CD4-positive, alpha-beta T cell treated with Interleukin-4 for 4 hours (primary cell): ENCODE data around the gene SNX3.
"Not testable (repeated sequence)": the region's sequence is repeated elsewhere in the genome, so short reads cannot be mapped to it uniquely, and the experiment has no call there.

ENCODE experiments used
- DNase-seq: peaks from one replicate; pipeline ENCODE4 v3.0.0-alpha.2; 2020

Gene SNX3

DNA sequence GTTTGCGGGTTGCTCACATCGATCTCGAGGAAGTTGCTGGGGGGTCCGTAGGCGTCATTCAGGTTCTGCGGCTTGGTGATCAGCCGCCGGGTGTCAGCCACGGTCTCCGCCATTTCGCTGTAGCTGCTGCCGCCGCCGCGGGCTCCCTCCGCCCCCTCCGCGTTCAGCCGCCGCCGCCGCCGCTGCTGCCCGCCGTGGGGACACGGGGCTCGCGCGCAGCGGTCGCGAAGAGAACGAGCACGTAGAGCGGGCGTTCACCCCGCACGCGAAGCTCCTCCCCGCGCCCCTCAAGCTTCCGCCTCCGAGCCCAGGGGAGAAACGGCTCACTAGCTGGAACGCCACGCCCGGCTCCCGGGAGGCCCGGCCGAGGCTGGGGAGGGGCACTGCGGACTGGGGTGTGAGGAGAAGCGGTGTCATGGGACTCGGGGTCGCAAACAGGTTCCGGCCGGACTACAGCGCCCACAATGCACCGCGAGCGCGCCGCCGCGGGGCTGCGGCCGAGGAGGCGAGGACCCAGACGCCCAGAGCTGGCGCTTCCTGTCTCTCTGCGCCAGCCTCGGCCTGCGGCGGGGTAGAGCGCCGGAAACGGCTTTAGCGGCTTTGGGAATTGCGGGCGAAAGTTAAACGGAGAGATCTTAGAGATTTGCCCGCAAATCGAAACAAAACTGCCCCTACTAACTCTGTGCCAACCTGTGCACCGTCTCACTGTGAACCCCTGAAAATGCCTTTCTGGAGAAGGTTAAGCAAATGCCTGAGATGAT lies at the start of gene SNX3:
TSS of gene SNX3 (minus strand) at position 232 of the 761 bp plus-strand sequence. CDS start at position 113, 119 bp downstream.
- DNase-seq = peak; percentile 93

DNA sequence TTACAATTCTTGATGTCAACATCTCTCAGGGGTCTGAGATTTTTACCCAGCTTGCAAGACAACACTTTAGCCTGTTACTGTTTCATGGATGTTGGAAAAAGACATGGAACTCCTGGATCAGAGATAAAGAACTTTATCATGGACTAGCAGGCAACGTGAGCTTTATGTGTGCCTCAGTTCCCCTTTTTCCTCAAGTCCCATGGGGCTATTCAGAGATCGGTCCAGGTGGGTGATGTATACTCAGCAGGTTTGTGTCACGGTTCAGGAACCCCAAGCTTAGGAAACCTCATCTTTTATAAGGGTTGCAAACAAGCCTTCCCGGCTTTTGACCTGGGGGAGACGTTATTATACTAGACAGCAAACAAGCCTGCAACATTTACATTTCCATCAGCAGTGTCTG lies 49.0 kb upstream of the SNX3 start:
- no peak for DNase-seq

DNA sequence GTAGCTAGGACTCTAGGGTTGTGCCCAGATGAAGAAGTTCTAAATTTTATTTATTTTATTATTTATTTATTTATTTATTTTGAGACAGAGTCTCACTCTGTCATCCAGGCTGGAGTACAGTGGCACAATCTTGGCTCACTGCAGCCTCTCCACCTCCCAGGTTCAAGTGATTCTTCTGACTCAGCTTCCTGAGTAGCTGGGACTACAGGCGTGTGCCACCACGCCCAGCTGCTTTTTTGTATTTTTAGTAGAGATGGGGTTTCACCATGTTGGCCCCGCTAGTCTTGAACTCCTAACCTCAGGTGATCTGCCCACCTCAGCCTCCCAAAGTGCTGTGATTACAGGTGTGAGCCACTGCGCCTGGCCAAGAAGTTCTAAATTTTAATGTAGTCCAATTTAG lies 47.8 kb upstream of the SNX3 start:
- not testable (repeated sequence) for DNase-seq

DNA sequence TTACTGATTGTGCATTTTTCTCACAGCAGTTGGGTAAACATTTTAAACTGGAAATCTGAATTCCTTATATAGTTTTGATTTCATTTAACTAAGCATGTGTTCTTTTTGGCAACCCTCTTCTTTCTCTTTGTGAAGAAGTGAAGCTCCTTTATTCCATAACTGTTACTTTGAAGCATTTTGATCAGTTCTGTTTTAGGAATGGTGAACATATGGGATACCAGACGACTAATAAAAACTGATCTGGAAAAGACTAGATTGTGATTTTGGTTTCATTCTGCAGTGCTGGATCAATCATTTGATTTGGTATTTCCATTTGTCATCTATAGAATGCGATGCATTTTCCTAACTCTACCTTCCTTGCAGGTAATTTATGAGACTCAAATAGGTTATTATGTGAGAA lies 43.8 kb upstream of the SNX3 start:
- no peak for DNase-seq

DNA sequence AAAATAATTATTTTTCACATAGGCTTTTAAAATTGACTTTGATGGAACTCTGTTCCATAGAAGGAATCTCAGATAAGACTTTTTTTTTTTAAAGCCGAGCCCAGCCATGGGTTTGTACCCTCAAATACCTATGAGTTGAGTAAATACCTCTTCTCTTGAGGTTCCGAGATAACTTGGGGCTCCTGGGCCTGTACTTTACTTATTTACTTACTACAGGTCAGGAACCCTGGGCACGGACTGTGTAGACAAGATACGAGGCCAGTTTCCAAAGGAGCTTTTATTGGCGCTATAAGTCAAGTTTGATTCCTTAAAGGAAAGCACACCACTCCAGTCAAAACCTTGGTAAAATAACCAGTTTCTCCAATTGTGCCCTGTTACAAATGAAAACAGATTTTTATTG lies 41.5 kb upstream of the SNX3 start:
- DNase-seq = no peak

DNA sequence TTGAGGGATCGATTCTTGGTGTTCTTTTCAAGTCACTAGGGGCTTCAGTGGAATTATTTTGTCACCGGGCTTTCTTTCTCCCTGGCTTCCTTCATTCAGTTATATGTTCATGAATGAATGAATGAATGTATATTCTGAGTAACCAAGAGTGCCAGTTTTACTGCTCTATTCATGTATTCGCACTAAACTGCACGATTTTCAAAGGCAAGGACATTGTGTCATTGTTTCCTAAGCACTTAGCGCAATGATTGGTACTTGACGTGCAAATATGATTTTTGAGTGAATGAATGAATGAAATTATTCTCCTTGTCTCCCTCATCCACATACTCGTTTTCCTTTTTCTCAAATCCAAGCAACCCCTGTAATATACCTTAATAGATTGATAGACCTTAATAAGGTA lies 34.8 kb upstream of the SNX3 start:
- no peak for DNase-seq

DNA sequence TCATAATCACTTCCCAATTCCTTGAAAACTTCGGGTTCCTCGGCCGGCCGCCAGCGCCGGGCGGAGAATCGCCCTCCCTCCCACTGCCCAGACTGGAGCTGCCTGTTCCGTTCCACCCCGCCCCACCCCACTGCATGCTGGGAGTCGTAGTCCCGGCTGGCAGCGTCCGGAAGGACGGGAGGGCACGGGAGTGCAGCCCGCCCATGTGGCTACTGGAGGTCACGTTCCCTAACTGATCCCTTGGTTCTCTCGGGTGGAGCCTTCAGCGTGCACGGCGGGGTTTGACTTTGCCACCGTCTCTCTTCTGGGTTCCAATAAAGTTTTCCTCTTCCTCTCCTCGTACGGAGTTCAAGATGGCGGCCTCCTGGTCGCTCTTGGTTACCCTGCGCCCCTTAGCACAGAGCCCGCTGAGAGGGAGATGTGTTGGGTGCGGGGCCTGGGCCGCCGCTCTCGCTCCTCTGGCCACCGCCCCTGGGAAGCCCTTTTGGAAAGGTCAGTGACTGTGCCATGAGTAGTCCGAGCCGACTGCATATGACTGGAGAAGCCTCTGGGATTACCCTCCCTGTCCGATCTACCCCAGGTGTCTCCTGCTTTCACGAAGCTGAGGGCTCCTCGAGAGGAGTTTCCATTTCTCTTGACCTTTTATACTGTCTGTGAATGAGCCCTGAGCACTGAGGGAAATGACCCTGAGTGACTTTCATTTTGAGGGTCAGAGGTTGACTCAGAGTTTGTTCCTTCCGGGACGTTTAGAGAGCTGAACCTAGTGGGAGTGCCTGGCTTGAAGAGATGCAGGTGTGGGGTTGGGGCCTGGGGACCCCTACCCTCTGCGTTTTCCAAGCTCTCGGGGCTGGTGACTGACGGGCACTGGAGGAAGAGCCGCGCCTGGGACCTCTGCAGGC lies 34.1 kb upstream of the SNX3 start, which contains the start of gene AFG1L:
TSS of gene AFG1L (plus strand) at position 328 of the 899 bp plus-strand sequence. CDS start at position 354, 26 bp downstream.
- peak; percentile 81 for DNase-seq

DNA sequence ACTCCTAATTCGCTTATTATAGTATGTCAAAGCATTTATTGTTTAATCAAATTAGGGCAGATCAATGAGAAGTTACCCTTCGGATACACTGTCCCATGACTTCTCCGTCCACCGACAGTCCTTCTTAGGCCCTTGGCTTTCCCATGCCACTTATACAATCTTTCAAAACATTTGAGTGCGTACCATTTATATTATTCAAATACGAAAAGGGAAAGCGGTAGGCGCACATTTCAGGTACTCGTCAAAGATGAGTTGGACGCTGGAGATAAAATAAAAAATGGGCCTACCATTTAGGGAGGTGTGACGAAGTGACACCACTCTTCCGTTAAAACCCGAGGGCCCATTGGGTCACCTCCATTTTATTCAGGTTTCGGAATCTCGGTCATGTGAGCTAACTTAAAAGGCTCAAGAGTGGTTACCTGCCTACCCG lies 33.5 kb upstream of the SNX3 start:
- no peak for DNase-seq

DNA sequence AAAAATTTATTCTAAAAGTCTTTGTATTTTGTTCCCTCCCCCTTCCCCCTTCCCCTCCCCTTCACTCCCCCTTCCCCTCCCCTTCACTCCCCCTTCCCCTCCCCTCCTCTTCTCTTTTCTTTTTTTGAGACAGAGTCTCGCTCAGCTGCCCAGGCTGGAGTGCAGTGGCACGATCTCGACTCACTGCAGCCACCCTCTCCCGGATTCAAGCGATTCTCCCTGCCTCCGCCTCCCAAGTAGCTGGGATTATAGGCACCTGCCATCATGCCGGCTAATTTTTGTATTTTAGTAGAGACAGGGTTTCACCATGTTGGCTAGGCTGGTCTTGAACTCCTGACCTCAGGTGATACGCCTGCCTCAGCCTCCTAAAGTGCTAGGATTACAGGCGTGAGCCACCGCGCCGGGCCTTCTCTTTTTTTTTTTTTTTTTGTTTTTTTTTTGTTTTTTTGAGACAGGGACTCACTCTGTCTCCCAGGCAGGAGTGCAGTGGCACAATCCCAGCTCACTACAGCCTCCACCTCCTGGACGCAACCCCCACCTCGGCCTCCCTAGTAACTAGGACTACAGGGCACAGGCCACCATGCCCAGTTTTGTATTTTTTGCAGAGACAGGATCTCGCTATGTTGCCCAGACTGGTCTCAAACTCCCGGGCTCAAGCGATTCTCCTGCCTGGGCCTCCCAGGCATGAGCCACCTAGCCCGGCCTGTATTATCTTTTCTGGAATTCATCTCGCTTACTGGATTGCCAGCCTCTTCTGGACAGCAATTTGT lies 32.9 kb upstream of the SNX3 start:
- no peak for DNase-seq

DNA sequence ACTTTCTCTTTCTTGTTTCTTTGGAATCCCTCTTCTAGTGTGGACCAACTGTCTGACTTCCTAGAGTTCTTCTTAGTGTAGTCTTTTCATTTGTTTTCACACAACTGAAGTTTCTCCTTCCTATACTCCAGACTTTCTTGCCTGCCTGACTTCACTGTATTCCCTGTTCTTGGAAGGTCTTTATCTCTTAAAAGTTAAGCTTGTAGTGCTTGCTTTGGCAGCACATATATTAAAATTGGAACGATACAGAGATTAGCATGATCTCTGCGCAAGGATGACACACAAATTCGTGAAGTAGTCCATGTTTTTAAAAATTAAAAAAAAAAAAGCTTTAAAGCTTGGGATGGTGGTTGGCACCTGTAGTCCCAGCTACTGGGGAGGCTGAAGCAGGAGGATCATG lies 31.7 kb upstream of the SNX3 start:
- DNase-seq = not testable (repeated sequence)

DNA sequence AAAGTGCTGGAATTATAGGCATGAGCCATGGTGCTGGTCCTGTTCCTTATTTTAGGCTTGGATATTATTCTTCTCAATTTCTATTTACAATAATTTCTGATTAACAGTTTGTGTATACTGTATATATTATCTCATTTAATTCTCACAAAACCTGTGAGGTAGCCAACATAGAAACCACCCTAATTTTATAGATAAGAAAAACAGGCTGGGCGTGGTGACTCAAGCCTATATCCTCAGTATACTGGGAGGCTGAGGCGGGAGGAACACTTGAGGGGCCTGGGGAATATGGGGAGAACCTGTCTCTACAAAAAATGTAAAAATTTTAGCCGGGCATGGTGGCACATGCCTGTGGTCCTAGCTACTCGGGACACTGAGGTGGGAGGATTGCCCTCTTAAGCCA lies 30.3 kb upstream of the SNX3 start:
- no peak for DNase-seq

DNA sequence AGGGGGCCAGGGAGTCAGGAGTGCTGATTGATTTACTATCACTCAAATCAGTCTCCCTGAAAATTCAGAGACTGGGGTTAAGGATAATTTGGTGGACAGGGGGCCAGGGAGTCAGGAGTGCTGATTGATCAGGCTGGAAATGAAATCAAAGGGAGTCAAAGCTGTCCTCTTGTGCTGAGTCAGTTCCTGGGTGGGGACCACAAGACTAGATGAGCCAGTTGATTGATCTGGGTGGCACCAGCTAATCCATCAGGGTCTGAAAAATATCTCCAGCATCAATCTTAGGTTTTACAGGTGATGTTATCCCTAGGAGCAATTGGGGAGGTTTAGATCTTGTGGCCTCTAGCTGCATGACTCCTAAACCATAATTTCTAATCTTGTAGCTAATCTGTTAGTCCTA lies 27.9 kb upstream of the SNX3 start:
- DNase-seq = no peak

DNA sequence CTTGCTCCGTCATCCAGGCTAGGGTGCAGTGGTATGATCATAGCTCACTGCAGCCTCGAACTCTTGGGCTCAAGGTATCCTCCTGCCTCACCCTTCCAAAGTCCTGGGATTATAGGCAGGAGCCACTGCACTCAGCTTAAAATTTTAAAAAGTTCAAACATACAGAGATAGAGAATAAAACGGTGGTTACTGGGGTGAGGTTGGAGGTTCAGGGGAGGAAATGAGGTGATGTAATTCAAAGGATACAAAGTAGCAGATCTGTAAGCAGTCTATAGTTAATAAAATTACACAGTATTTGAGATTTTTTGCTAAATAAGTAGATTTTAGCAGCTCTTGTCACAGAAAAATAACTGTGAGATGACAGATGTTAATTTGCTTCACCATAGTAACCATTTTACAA lies 26.5 kb upstream of the SNX3 start:
- DNase-seq = no peak

DNA sequence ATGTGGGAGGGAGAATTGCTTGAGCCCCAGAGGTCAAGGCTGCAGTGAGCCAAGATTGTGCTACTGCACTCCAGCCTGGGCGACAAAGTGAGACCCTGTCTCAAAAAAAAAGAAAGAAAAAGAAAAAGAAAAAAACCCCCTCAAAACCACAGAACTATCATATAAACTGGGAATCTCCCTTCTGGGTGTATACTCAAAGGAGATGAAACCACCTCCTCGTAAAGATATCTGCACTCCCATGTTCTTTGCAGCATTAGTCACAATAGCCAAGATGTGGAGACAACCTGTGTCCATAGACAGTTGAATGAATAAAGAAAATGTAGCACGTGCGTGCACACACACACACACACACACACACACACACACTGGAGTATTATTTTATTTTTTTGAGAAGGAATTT lies 25.5 kb upstream of the SNX3 start:
- DNase-seq = no peak

DNA sequence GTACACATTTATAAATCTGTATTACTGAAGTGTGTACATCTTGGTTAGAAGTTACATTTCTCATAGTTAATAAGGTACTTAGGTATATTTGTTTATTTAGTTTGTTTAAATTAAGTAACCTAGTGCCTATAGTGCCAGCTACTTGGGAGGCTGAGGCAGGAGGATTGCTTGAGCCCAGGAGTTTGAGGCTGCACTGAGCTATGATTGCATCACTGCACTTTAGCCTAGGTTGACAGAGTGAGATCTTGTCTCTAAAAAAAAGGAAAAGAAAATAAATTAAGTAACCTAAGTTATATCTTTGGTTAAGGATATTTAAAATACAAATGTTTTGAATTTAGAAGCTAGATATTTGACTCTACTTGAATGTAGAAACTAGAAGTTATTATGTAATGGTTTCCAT lies 24.5 kb upstream of the SNX3 start:
- no peak for DNase-seq

DNA sequence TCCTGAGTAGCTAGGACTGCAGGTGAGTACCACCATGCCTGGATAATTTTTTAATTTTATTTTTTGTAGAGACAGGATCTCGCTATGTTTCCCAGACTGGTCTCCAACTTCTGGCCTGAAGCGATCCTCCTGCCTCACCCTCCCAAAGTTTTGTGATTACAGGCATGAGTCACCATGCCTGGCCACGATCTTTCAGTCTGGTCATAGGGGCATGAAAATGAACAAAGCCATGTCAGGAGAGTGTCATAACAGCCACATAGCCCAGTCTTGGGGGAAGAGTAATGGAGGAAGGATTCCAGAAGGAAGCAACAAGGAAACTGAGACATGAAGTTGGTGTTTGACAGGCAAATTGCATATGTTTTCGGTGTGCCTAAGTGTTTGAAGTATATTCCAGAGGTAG lies 17.0 kb upstream of the SNX3 start:
- DNase-seq = no peak

DNA sequence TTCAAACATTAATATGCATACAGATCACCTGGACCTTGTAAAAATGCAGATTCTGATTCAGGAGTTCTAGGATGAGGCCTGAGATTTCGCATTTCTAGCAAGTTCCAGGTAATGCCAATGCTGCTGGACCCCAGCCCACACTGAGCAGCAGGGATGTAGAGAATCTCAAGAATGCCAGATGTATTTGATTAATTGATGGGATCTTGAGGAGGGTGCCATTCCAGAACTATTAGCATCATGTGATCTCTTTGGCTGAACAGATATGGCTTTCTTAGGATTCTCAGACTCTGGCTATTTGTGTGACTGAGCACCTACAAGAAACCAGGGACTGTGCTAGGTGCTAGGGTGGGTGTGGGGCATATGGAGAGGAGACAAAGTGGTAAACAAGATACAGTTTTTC lies 16.5 kb upstream of the SNX3 start:
- DNase-seq = no peak

DNA sequence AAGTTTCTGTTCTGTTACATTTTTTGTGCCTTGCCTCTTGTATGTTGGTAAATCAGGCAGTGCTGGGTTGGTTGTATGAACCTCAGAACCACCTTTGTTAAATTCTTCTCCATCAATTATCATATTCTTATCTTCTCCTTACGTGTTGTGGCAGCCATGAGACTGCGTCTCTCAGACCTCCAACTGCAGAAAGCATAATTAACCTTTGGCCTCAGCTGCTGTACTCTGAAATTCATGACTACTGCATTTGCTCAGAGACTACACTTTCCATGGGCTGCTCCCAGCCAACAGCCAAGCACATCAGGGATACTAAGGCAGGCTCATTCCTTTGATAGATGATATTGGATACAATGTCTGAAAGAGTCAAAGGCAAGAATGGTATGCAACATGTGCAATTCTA lies 15.1 kb upstream of the SNX3 start:
- no peak for DNase-seq

DNA sequence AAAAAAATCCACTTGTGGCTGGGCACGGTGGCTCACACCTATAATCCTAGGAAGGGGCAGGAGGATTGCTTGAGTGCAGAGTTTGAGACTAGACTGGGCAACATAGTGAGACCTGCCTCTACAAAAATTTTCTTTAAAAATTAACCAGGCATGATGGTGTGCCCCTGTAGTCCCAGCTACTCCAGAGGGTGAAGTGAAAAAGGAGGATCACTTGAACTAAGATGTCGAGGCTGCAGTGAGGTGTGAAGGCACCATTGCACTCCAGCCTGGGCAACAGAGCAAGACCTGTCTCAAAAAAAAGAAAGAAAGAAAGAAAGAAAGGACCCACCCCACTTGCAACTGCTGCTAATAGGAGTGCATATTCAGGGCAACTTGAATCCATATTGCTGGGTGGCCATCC lies 13.7 kb upstream of the SNX3 start:
- no peak for DNase-seq

DNA sequence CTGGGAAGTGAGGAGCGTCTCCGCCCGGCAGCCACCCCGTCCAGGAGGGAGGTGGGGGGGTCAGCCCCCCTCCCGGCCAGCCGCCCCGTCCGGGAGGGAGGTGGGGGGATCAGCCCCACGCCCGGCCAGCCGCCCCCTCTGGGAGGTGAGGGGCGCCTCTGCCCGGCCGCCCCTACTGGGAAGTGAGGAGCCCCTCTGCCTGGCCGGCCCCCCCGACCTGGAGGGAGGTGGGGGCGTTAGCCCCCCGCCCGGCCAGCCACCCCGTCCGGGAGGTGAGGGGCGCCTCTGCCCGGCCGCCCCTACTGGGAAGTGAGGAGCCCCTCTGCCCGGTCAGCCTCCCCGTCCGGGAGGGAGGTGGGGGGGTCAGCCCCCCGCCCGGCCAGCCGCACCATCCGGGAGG lies 9.1 kb upstream of the SNX3 start:
- not testable (repeated sequence) for DNase-seq

DNA sequence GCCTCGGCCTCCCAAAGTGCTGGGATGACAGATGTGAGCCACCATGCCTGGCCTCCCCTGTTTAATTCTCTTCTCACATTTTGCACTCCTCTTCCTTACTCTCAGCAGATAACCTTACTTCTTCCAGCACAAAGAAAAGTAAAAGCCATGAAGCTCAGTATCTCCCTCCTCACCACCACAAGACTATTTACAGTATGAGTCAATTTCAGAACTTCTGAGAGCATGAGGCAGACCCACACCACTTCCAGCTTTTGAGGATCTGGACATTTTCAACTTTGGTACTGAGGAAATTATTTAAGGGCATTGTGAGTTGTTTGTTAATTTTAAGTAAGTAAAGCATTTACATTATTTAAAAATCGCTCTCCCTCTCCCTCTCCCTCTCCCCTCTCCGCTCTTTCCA lies 8.0 kb upstream of the SNX3 start:
- no peak for DNase-seq

DNA sequence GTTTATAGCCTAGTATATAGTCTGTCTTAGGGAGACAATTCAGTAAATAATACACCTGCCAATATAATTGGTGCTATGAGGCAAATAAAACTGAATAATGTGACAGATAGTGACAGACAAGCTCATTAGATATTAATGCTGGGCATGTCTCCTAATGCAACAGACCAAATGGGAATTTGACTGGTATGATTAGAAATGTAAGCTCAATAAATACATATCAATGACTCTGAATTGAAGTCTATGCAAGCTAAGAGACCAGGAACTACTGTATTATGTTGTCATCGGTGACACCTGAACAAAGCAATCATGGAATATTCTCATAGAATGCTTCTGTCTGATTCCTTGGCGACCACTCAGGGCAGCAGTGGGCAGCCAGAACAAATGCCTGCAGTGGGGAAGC lies 2.5 kb upstream of the SNX3 start:
- DNase-seq = no peak

DNA sequence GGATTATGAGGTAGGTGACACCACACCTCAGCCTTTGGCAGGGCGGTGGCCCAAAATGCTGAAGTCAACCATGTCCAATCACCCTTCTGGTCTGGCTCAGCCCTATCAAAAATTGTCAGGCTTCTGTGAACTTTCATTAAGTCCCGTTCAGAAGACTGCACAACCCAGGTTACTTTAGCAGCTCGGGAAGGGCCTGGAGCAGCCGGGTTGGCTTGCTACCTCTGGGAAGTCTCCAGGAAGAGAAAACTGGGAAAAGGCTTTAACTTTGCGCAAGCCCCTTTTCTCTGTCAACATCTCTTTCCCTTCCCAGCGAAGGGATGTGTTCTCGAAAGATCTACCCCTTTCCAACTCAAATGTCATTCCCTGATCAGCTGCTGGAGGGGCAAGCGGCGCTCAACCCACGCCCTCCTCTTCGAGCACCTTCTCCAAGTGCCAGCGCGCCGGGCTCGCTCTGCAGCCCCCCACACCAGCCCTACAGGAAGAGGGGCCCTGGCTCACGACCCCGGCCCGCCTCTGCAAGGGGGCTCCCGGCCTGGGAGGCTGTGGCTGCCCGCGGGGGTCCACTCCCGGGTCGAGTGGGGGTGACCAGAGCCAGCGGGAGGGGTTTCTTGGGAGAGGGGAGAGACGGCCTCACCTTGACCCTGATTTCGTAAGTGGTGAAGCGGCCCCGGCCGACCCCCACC lies 573 bp downstream of the SNX3 start:
- peak; percentile 29 for DNase-seq
